HepG2 (cell line): Measurements from ENCODE around the gene KCNF1. TPM values are rescaled to one million over a fixed set of nuclear protein-coding genes. Genes with fewer than 3 reads are reported as not detected.

Experiments
- ATAC-seq: fragments of 200-7000 bp; cut with Tn5 transposase; 3 replicates; pipeline ENCODE4 v1.9.1; 2020; ENCODE audit warnings: mild to moderate bottlenecking, moderate library complexity
- BruUV-seq: library from RNA; stranded (reverse); fragments of 400-500 nt; replicated peaks from 2 replicates; lab custom pipeline; 2021; lab: Mats Ljungman, UMichigan
- CTCF ChIA-PET: fragments of 300-600 bp; formaldehyde crosslinking; extraction: SDS; loops from one replicate; lab custom pipeline; 2021; ENCODE audit warnings: low total read pairs, inconsistent platforms, low intra/inter-chr PET ratio; lab: Yijun Ruan, JAX
- POLR2A ChIA-PET: fragments of 350-600 bp; sonication (Branson Sonifier 250); formaldehyde crosslinking; loops from one replicate; lab custom pipeline; 2020; ENCODE audit warnings: antibody characterized with exemption, inconsistent platforms; lab: Yijun Ruan, JAX
- DNase-seq: peaks from one replicate; pipeline ENCODE4 v3.0.0-alpha.2; 2015; ENCODE audit warnings: low spot score
- FAIRE-seq: peaks from 3 replicates; lab custom pipeline; 2011; peaks lifted over from hg19 to GRCh38; lab: Jason Lieb, UNC
- H2AFZ ChIP-seq: one replicate; pipeline ENCODE4 v1.6.1; 2011; ENCODE audit warnings: low read length, inconsistent platforms
- H3K27ac ChIP-seq: fragments of 300-600 bp; 3 replicates; pipeline ENCODE4 v1.8.0; 2011; ENCODE audit warnings: mixed run types, mild to moderate bottlenecking, mixed read lengths, low read length, inconsistent platforms; ENCODE audit not compliant: insufficient read depth; ENCODE audit errors: extremely low read length
- H3K27me3 ChIP-seq, 2 experiments: fragments of 200-600 bp in 1 of 2; 2 replicates in 1 of 2; 3 replicates in 1 of 2; pipeline versions ENCODE4 v1.6.0 to v1.8.0; 2011; ENCODE audit warnings: low read length in 2 of 2, mild to moderate bottlenecking in 2 of 2, moderate library complexity in 2 of 2, inconsistent platforms in 1 of 2; ENCODE audit not compliant: insufficient read depth in 2 of 2, control insufficient read depth in 1 of 2
- H3K36me3 ChIP-seq, 2 experiments: fragments of 200-600 bp in 1 of 2; replicated peaks in 1 of 2; 2 replicates in 1 of 2; 3 replicates in 1 of 2; pipeline versions ENCODE4 v1.5.1 to v1.8.0; 2011; ENCODE audit warnings: low read length in 2 of 2, inconsistent platforms in 1 of 2; ENCODE audit not compliant: insufficient read depth in 2 of 2, control insufficient read depth in 1 of 2
- H3K4me1 ChIP-seq: 2 replicates; pipeline ENCODE4 v1.5.1; 2012; ENCODE audit warnings: low read length, inconsistent platforms; ENCODE audit not compliant: insufficient read depth
- H3K4me2 ChIP-seq: 2 replicates; pipeline ENCODE4 v1.6.0; 2011; ENCODE audit warnings: low read depth, low read length, inconsistent platforms
- H3K4me3 ChIP-seq, 3 experiments: fragments of 200-600 bp in 1 of 3; sonication (generic), shearing (Covaris generic) in 1 of 3; replicated peaks in 1 of 3; 2 replicates each; pipeline ENCODE4 v1.5.1; 2011 to 2016; ENCODE audit warnings: low read length in 3 of 3, inconsistent platforms in 2 of 3, low read depth in 2 of 3, mild to moderate bottlenecking in 2 of 3, control low read depth in 1 of 3, mixed read lengths in 1 of 3; ENCODE audit not compliant: insufficient read depth in 1 of 3
- H3K79me2 ChIP-seq: one replicate; pipeline ENCODE4 v1.6.1; 2011; ENCODE audit warnings: low read length, inconsistent platforms; ENCODE audit not compliant: insufficient read depth
- H3K9ac ChIP-seq: 2 replicates; pipeline ENCODE4 v1.6.0; 2011; ENCODE audit warnings: mild to moderate bottlenecking, low read depth, low read length, inconsistent platforms; ENCODE audit not compliant: insufficient read depth
- H3K9me3 ChIP-seq: 2 replicates; pipeline ENCODE4 v1.5.1; 2012; ENCODE audit warnings: mild to moderate bottlenecking, low read length
- H4K20me1 ChIP-seq: 2 replicates; pipeline ENCODE4 v1.6.0; 2011; ENCODE audit warnings: inconsistent platforms, mild to moderate bottlenecking, low read length, moderate library complexity; ENCODE audit not compliant: insufficient read depth
- CAMTA2 ChIP-seq: sonication (generic); formaldehyde crosslinking; IDR thresholded peaks from 2 replicates; pipeline ENCODE4 v1.4.0; 2020; ENCODE audit warnings: mild to moderate bottlenecking, missing genetic modification reagents, borderline replicate concordance
- DNMT3B ChIP-seq: conservative IDR thresholded peaks from 2 replicates; pipeline ENCODE4 v1.6.1; 2016; ENCODE audit warnings: missing biosample characterization, control low read depth
- EEA1 ChIP-seq: sonication (generic); formaldehyde crosslinking; IDR thresholded peaks from 2 replicates; pipeline ENCODE4 v1.5.1; 2020; ENCODE audit warnings: mild to moderate bottlenecking, missing genetic modification reagents, borderline replicate concordance
- GATAD1 ChIP-seq: IDR thresholded peaks from 2 replicates; pipeline ENCODE4 v1.6.1; 2016; ENCODE audit warnings: missing genetic modification reagents, missing compliant biosample characterization
- HMG20B ChIP-seq: conservative IDR thresholded peaks from 2 replicates; pipeline ENCODE4 v1.6.1; 2016; ENCODE audit warnings: missing genetic modification reagents, missing compliant biosample characterization
- KLF12 ChIP-seq: sonication (generic); formaldehyde crosslinking; IDR thresholded peaks from 2 replicates; pipeline ENCODE4 v1.4.0; 2020; ENCODE audit warnings: missing genetic modification reagents, borderline replicate concordance
- MZF1 ChIP-seq: sonication (generic); formaldehyde crosslinking; IDR thresholded peaks from 2 replicates; pipeline ENCODE4 v1.8.1; 2023; ENCODE audit warnings: mild to moderate bottlenecking, missing genetic modification reagents, borderline replicate concordance
- RNF2 ChIP-seq: fragments of 450-650 bp; conservative IDR thresholded peaks from 2 replicates; pipeline ENCODE4 v1.6.1; 2016; ENCODE audit warnings: low read depth
- SP2 ChIP-seq: sonication (generic); formaldehyde crosslinking; IDR thresholded peaks from 2 replicates; pipeline ENCODE4 v1.5.1; 2020; ENCODE audit warnings: mild to moderate bottlenecking, missing genetic modification reagents
- TARDBP ChIP-seq: sonication (generic); formaldehyde crosslinking; IDR thresholded peaks from 2 replicates; pipeline ENCODE4 v1.8.0; 2022; ENCODE audit warnings: mild to moderate bottlenecking, missing genetic modification reagents
- TRIM24 ChIP-seq: sonication (generic); formaldehyde crosslinking; IDR thresholded peaks from 2 replicates; pipeline ENCODE4 v1.8.0; 2022; ENCODE audit warnings: mild to moderate bottlenecking, missing genetic modification reagents
- YY1 ChIP-seq: IDR thresholded peaks from 2 replicates; pipeline ENCODE4 v1.6.1; 2011; ENCODE audit warnings: low read length, low read depth, moderate library complexity, mild to moderate bottlenecking; ENCODE audit not compliant: insufficient read depth, insufficient replicate concordance
- ZFP62 ChIP-seq: sonication (generic); formaldehyde crosslinking; IDR thresholded peaks from 2 replicates; pipeline ENCODE4 v1.4.0; 2020; ENCODE audit warnings: missing genetic modification reagents
- ZNF121 ChIP-seq: sonication (generic); formaldehyde crosslinking; IDR thresholded peaks from 2 replicates; pipeline ENCODE4 v1.5.0; 2020; ENCODE audit warnings: mild to moderate bottlenecking, missing genetic modification reagents
- ZSCAN22 ChIP-seq: sonication (generic); formaldehyde crosslinking; IDR thresholded peaks from 2 replicates; pipeline ENCODE4 v1.4.0; 2020; ENCODE audit warnings: mild to moderate bottlenecking, missing genetic modification reagents
- WGBS: methylation state at CpG from one replicate; pipeline ENCODE4 v1.1.6; 2017; ENCODE audit warnings: low lambda C conversion rate; 5-methylcytosine and 5-hydroxymethylcytosine counted together
- in situ Hi-C: cut with HindIII; loops from 2 replicates; pipeline ENCODE4 v1.10.0; 2017; ENCODE audit warnings: low pct_unique_long_range_greater_than_20kb; ENCODE audit not compliant: extremely low pct_ligation_motif_present
- intact Hi-C: fragments of 100-400 bp; cut with micrococcal nuclease; formaldehyde crosslinking; loops from one replicate; pipeline ENCODE4 v1.10.0; 2022; ENCODE audit not compliant: unreplicated experiment
- polyA plus RNA-seq, 8 experiments: library from polyadenylated mRNA; depleted of rRNA in 3 of 8; stranded (reverse) in 7 of 8; unstranded in 1 of 8; fragments of >200 nt; fragmentation: Illumina TruSeq in 4 of 8; extraction: Trizol in 4 of 8; gene quantifications; 2 replicates each; pipeline versions ENCODE4 v1.2.1 to v1.2.3, GENCODE V29; 2011 to 2016; ENCODE audit warnings: low read depth in 4 of 8, missing spikeins in 1 of 8, mixed read lengths in 1 of 8; ENCODE audit not compliant: insufficient read depth in 1 of 8
- total RNA-seq, 5 experiments: library from RNA; depleted of rRNA; stranded (reverse); fragments of >200 nt; fragmentation: Illumina TruSeq; extraction: Trizol; gene quantifications; 2 replicates each; pipeline ENCODE4 v1.2.3, GENCODE V29; 2016; ENCODE audit warnings: low read depth in 1 of 5
- TF ChIP-seq, protein P1 (sequence below): IDR thresholded peaks from 2 replicates; pipeline ENCODE4 v1.6.1; 2016; ENCODE audit warnings: low read depth, borderline replicate concordance
- TF ChIP-seq, protein P2 (sequence below): sonication (generic); formaldehyde crosslinking; IDR thresholded peaks from 2 replicates; pipeline ENCODE4 v1.8.1; 2023; ENCODE audit warnings: mild to moderate bottlenecking, missing genetic modification reagents, borderline replicate concordance
- TF ChIP-seq, protein P3 (sequence below): sonication (generic); formaldehyde crosslinking; IDR thresholded peaks from 2 replicates; pipeline ENCODE4 v1.5.0; 2020; ENCODE audit warnings: missing genetic modification reagents
- TF ChIP-seq, protein P4 (sequence below), 2 experiments: fragments of 450-650 bp in 1 of 2; sonication (generic) in 1 of 2; formaldehyde crosslinking; IDR thresholded peaks; 2 replicates each; pipeline versions ENCODE4 v1.5.0 to v1.8.0; 2020 to 2022; ENCODE audit warnings: mild to moderate bottlenecking in 1 of 2, missing genetic modification reagents in 1 of 2
- TF ChIP-seq, protein P5 (sequence below): sonication (generic); formaldehyde crosslinking; IDR thresholded peaks from 2 replicates; pipeline ENCODE4 v1.5.0; 2020; ENCODE audit warnings: missing genetic modification reagents

The KCNF1 gene
- total and polyA plus RNA-seq, 2 of the 13 experiments (the other 11 are each of a cell fraction or from before 2014, with no cell fraction given), result 0.09 to 0.12 TPM

DNA sequence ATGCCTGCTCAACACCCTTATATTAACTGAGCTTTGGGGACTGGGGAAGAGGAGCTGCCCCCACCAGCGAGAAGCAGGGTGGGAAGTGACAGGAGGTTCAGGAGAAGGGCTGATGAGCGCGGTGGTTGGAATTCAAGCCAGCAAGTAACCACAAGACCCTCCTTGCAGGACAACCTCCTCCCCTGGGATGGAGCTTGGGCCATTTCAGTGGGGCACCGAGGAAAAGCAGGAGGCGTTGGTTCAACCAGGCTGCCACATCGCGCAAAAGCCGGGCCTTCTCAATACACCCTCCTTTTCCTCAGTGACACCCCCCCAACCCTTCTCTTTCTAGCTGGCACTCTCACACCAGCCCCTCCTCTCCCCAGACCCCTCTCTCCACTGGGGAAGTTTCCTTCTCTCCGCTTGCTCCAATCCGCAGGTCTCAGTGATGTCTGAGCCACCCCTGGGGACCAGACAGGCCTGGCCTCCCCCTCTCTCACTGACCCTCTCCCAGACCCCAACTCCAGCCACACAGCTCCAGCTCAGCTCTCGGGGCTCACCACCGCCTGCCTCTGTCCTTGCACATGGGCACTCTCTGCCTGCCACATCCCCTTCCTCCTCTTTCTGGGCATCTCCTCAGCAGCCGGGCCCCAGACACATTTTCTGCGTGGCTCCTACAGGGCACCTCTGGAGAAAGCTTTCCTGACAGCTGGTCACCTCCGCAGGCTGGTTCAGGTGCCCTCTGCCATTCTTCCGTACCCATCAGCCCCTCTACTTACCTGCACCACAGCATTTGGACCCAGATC is 44.5 kb downstream of the KCNF1 start:
- H3K79me2 ChIP-seq, result no peaks in the 10 kb centered on the region
- no peaks in the 10 kb centered on the region for H3K36me3 ChIP-seq
- no peak overlapping the region for H3K4me2 ChIP-seq
- no peak for FAIRE-seq
- BruUV-seq, result no TSS peak
- H3K27me3 ChIP-seq, result peaks cover 4 to 51% of the 10 kb centered on the region in 2 experiments
- TF ChIP-seq ZNF121 (CRISPR knock-in tag) (no peak), CAMTA2 (CRISPR knock-in tag) (no peak), TARDBP (CRISPR knock-in tag) (no peak), KLF12 (CRISPR knock-in tag) (no peak), ZFP62 (no peak), DNMT3B (CRISPR knock-in tag) (no peak), HMG20B (CRISPR knock-in tag) (no peak), ZSCAN22 (CRISPR knock-in tag) (no peak), YY1 (no peak), RNF2 (no peak), SP2 (CRISPR knock-in tag) (no peak), TRIM24 (CRISPR knock-in tag) (no peak), EEA1 (CRISPR knock-in tag) (no peak), MZF1 (CRISPR knock-in tag) (no peak), GATAD1 (CRISPR knock-in tag) (no peak)
- TF ChIP-seq, protein P1, sequence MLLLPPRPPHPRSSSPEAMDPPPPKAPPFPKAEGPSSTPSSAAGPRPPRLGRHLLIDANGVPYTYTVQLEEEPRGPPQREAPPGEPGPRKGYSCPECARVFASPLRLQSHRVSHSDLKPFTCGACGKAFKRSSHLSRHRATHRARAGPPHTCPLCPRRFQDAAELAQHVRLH (CRISPR knock-in tag), result no peak
- TF ChIP-seq, protein P2, sequence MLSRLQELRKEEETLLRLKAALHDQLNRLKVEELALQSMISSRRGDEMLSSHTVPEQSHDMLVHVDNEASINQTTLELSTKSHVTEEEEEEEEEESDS (CRISPR knock-in tag), result no peak
- TF ChIP-seq, protein P3, sequence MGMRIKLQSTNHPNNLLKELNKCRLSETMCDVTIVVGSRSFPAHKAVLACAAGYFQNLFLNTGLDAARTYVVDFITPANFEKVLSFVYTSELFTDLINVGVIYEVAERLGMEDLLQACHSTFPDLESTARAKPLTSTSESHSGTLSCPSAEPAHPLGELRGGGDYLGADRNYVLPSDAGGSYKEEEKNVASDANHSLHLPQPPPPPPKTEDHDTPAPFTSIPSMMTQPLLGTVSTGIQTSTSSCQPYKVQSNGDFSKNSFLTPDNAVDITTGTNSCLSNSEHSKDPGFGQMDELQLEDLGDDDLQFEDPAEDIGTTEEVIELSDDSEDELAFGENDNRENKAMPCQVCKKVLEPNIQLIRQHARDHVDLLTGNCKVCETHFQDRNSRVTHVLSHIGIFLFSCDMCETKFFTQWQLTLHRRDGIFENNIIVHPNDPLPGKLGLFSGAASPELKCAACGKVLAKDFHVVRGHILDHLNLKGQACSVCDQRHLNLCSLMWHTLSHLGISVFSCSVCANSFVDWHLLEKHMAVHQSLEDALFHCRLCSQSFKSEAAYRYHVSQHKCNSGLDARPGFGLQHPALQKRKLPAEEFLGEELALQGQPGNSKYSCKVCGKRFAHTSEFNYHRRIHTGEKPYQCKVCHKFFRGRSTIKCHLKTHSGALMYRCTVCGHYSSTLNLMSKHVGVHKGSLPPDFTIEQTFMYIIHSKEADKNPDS (CRISPR knock-in tag), result no peak
- TF ChIP-seq, protein P4, sequence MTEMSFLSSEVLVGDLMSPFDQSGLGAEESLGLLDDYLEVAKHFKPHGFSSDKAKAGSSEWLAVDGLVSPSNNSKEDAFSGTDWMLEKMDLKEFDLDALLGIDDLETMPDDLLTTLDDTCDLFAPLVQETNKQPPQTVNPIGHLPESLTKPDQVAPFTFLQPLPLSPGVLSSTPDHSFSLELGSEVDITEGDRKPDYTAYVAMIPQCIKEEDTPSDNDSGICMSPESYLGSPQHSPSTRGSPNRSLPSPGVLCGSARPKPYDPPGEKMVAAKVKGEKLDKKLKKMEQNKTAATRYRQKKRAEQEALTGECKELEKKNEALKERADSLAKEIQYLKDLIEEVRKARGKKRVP (CRISPR knock-in tag; IDR thresholded peaks at IDR 0.05), result no peak
- TF ChIP-seq, protein P5, sequence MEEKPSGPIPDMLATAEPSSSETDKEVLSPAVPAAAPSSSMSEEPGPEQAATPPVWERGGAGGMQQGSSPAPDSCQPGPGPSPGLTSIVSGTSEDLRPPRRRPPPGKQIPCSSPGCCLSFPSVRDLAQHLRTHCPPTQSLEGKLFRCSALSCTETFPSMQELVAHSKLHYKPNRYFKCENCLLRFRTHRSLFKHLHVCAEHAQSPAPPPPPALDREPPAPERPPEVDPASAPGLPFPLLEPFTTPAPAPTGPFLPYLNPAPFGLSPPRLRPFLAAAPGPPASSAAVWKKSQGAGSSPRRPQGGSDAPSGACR (CRISPR knock-in tag), result no peak
- TF ChIP-seq, all 625 proteins: peak for 0
- in situ Hi-C loops (no loop called here), intact Hi-C loops (no loop called here)
- CTCF ChIA-PET, result no interaction called here
- Histone ChIP-seq H2AFZ (no peak overlapping the region), H3K27ac (no peak overlapping the region), H3K9me3 (peaks cover 11% of the 10 kb centered on the region), H3K4me3 (no peak overlapping the region), H3K9ac (no peak overlapping the region), H4K20me1 (no peaks in the 10 kb centered on the region), H3K4me1 (no peaks in the 10 kb centered on the region)
- POLR2A ChIA-PET, result no interaction called here
- WGBS, result 42% methylated on average over 16 of the region's 16 CpGs
- no peak for DNase-seq
- ATAC-seq, result no peak
